Measurements from ENCODE around the gene EIF3I. TPM values are rescaled to one million over a fixed set of nuclear protein-coding genes. Genes with fewer than 3 reads are reported as not detected.

Gene EIF3I
- total RNA-seq, 1 experiment from 2014 or later = 222 TPM

DNA sequence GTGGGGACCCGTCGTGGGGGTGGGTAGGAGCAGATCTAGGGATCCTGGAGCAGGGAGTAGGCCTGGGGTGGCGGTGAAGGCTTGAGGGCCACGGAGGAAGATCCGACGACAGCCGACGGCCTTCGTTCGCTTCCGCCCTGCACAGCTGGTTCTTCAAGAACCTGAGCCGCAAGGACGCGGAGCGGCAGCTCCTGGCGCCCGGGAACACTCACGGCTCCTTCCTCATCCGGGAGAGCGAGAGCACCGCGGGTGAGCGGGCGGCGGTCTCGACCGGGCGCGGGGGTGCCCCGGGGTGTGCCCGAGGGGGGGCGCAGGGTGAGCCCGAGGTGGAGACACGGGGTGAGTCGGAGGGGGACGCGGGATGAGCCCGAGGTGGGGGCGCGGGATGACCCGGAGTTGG lies 53.2 kb downstream of the EIF3I start:
- Mint-ChIP-seq H3K27ac (peak overlapping the region in 2 of 3 experiments; percentile 92 to 95; a peak in 1 of 7 replicates), H3K4me3 (peak overlapping the region; percentile 61 to 81; a peak in 2 of 5 replicates), H3K4me1 (peaks cover 31 to 42% of the 10 kb centered on the region in 2 experiments), H3K36me3 (ENCODE audit: insufficient read depth in 1 of 3, low read depth in 3 of 3) (peaks cover 17 to 25% (median 17%) of the 10 kb centered on the region in 3 experiments; a peak in 6 of 7 replicates), H3K27me3 (ENCODE audit: low read depth) (no peaks in the 10 kb centered on the region), H3K9me3 (no peaks in the 10 kb centered on the region)
- Histone ChIP-seq H3K4me2 (ENCODE audit: insufficient read depth, insufficient read length, low read length) (peak overlapping the region; percentile 71), H3K14ac (ENCODE audit: insufficient read depth, low read length) (peak overlapping the region; percentile 74; the same call in 1 of the 2 replicates), H3K4me1 (ENCODE audit: insufficient read depth, low read length) (peaks cover 6% of the 10 kb centered on the region; the same call in 1 of the 2 replicates), H4K5ac (ENCODE audit: insufficient read length, low read depth, low read length) (no peak overlapping the region), H3K79me1 (ENCODE audit: insufficient read depth, low read depth, low read length, poor library complexity, severe bottlenecking) (no peaks in the 10 kb centered on the region), H4K91ac (ENCODE audit: insufficient read length, low read depth, low read length) (no peak overlapping the region), H3K56ac (ENCODE audit: insufficient read length, low read depth, low read length) (no peak overlapping the region), H4K20me1 (ENCODE audit: control insufficient read depth, insufficient read depth, insufficient read length) (no peaks in the 10 kb centered on the region), H3K9ac (ENCODE audit: extremely low read depth, insufficient read length, low read length) (peak overlapping the region; percentile 50), H2AK5ac (ENCODE audit: insufficient read length, low read length) (no peak overlapping the region), H3K23ac (ENCODE audit: insufficient read length, low read depth, low read length) (no peak overlapping the region), H4K8ac (replicated peaks; ENCODE audit: insufficient read length, low read depth, low read length) (no peak overlapping the region), H3K23me2 (ENCODE audit: insufficient read length, low read depth, low read length, poor library complexity, severe bottlenecking) (peaks cover 12% of the 10 kb centered on the region), H2BK5ac (ENCODE audit: insufficient read length, low read length) (no peak overlapping the region), H2BK15ac (ENCODE audit: low read depth, low read length) (no peak overlapping the region), H2BK20ac (ENCODE audit: low read depth, low read length, poor library complexity, severe bottlenecking) (no peak overlapping the region), H3K9me3 (ENCODE audit: control insufficient read depth, low read depth, low read length) (no peaks in the 10 kb centered on the region), H3K27ac (ENCODE audit: insufficient read length, low read depth, low read length) (no peak overlapping the region), H3K27me3 (ENCODE audit: insufficient read depth, low read length) (no peaks in the 10 kb centered on the region), H3T11ph (ENCODE audit: low read length) (no peak overlapping the region), H2BK120ac (ENCODE audit: low read depth, low read length, poor library complexity, severe bottlenecking) (no peak overlapping the region), H3K18ac (ENCODE audit: insufficient read length, low read depth, low read length) (peak overlapping the region; percentile 68), H2BK12ac (ENCODE audit: insufficient read length, low read depth, low read length) (no peak overlapping the region), H2AFZ (ENCODE audit: low read length) (no peak overlapping the region), H3K4ac (ENCODE audit: low read depth, low read length) (no peak overlapping the region), H3K79me2 (ENCODE audit: insufficient read depth, low read length) (no peaks in the 10 kb centered on the region)
- WGBS (ENCODE audit: extremely low coverage, insufficient read length, low lambda C conversion rate) = no CpG with 5 or more reads among the region's 41 CpGs
- peak; percentile 65 for DNase-seq
- TF ChIP-seq, protein P1, sequence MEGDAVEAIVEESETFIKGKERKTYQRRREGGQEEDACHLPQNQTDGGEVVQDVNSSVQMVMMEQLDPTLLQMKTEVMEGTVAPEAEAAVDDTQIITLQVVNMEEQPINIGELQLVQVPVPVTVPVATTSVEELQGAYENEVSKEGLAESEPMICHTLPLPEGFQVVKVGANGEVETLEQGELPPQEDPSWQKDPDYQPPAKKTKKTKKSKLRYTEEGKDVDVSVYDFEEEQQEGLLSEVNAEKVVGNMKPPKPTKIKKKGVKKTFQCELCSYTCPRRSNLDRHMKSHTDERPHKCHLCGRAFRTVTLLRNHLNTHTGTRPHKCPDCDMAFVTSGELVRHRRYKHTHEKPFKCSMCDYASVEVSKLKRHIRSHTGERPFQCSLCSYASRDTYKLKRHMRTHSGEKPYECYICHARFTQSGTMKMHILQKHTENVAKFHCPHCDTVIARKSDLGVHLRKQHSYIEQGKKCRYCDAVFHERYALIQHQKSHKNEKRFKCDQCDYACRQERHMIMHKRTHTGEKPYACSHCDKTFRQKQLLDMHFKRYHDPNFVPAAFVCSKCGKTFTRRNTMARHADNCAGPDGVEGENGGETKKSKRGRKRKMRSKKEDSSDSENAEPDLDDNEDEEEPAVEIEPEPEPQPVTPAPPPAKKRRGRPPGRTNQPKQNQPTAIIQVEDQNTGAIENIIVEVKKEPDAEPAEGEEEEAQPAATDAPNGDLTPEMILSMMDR (conservative IDR thresholded peaks at IDR 0.05) = no peak

Measured in H9 (cell line).